Effector CD4-positive, alpha-beta T cell (primary cell): Measurements from ENCODE around the gene FREM1.

Experiments used
- DNase-seq: peaks from one replicate; pipeline ENCODE4 v3.0.0-alpha.2; 2020

FREM1 gene

GRCh38 chr9:14752871-14753270 is 157.4 kb downstream of the FREM1 start:
- no peak for DNase-seq

- no peak for DNase-seq
These were observed 158.0 kb downstream of the FREM1 start for GRCh38 chr9:14752271-14752670.

GRCh38 chr9:14750821-14751220 is 159.4 kb downstream of the FREM1 start:
- no peak for DNase-seq

GRCh38 chr9:14749741-14750211 is 160.5 kb downstream of the FREM1 start:
- DNase-seq, result no peak

GRCh38 chr9:14748373-14748772 is 161.9 kb downstream of the FREM1 start:
- DNase-seq, result no peak

GRCh38 chr9:14747111-14747510 is 163.1 kb downstream of the FREM1 start:
- no peak for DNase-seq

GRCh38 chr9:14746626-14747025 is 163.6 kb downstream of the FREM1 start:
- no peak for DNase-seq

- no peak for DNase-seq
These were observed 165.5 kb downstream of the FREM1 start for GRCh38 chr9:14744768-14745167.

- DNase-seq, result no peak
These were observed 168.9 kb downstream of the FREM1 start for GRCh38 chr9:14741369-14741768.

- DNase-seq, result no peak
These were observed 177.1 kb downstream of the FREM1 start for GRCh38 chr9:14733133-14733532.

GRCh38 chr9:14731294-14731981 is 178.8 kb downstream of the FREM1 start:
- no peak for DNase-seq

- DNase-seq, result no peak
These were observed 179.7 kb downstream of the FREM1 start for GRCh38 chr9:14730461-14730898.

GRCh38 chr9:14723301-14723700 is 186.9 kb downstream of the FREM1 start:
- no peak for DNase-seq

GRCh38 chr9:14722391-14723035 is 187.7 kb downstream of the FREM1 start, which contains the start of gene CER1:
TSS of gene CER1 (minus strand) at chr9:14722733. CDS start at chr9:14722672, 61 bp downstream.
- no peak for DNase-seq

GRCh38 chr9:14719231-14719923 is 190.9 kb downstream of the FREM1 start:
- no peak for DNase-seq

- no peak for DNase-seq
These were observed 195.1 kb downstream of the FREM1 start for GRCh38 chr9:14715102-14715501.

GRCh38 chr9:14713187-14713767 is 197.0 kb downstream of the FREM1 start:
- DNase-seq, result no peak

- DNase-seq, result no peak
These were observed 199.4 kb downstream of the FREM1 start for GRCh38 chr9:14710804-14711203.

GRCh38 chr9:14706530-14707140 is 203.6 kb downstream of the FREM1 start:
- no peak for DNase-seq

GRCh38 chr9:14705079-14705478 is 205.1 kb downstream of the FREM1 start:
- no peak for DNase-seq

- no peak for DNase-seq
These were observed 205.9 kb downstream of the FREM1 start for GRCh38 chr9:14704281-14704680.

GRCh38 chr9:14702200-14702720 is 208.0 kb downstream of the FREM1 start:
- DNase-seq, result no peak
